Osteocyte (in vitro differentiated cells): ENCODE results near the gene FTSJ3. TPM values are rescaled to one million over a fixed set of nuclear protein-coding genes. Genes with fewer than 3 reads are reported as not detected.

Source experiments
- DNase-seq: peaks from one replicate; pipeline ENCODE4 v3.0.0; 2021; ENCODE audit warnings: mixed read lengths; ENCODE audit not compliant: unreplicated experiment; ENCODE audit errors: extremely low spot score
- H3K27ac Mint-ChIP-seq: one replicate; pipeline ENCODE4 v1.8.0; 2021; ENCODE audit warnings: mild to moderate bottlenecking, mixed read lengths; ENCODE audit not compliant: unreplicated experiment
- H3K27me3 Mint-ChIP-seq: one replicate; pipeline ENCODE4 v1.8.0; 2021; ENCODE audit warnings: mixed read lengths; ENCODE audit not compliant: unreplicated experiment
- H3K36me3 Mint-ChIP-seq: one replicate; pipeline ENCODE4 v1.8.0; 2021; ENCODE audit warnings: mixed read lengths; ENCODE audit not compliant: unreplicated experiment
- H3K4me1 Mint-ChIP-seq: one replicate; pipeline ENCODE4 v1.8.0; 2021; ENCODE audit warnings: mixed read lengths; ENCODE audit not compliant: unreplicated experiment
- H3K4me3 Mint-ChIP-seq: one replicate; pipeline ENCODE4 v1.8.0; 2021; ENCODE audit warnings: mild to moderate bottlenecking, moderate library complexity, mixed read lengths; ENCODE audit not compliant: unreplicated experiment
- H3K9me3 Mint-ChIP-seq: one replicate; pipeline ENCODE4 v1.8.0; 2021; ENCODE audit warnings: mixed read lengths; ENCODE audit not compliant: unreplicated experiment
- CTCF ChIP-seq: fragments of 200-600 bp; sonication (generic); IDR thresholded peaks from 2 replicates; pipeline ENCODE4 v1.5.0; 2021; ENCODE audit warnings: antibody characterized with exemption, mild to moderate bottlenecking, moderate library complexity
- total RNA-seq: library from RNA; stranded (reverse); gene quantifications from 2 replicates; pipeline ENCODE4 v1.2.1, GENCODE V29; 2021

FTSJ3 gene
- total RNA-seq, 1 donor from 2014 or later, result 36.1 TPM

- H3K27ac Mint-ChIP-seq, result peak overlapping the region; percentile 100
- peak overlapping the region; percentile 98 for H3K4me3 Mint-ChIP-seq
- H3K4me1 Mint-ChIP-seq, result peaks cover 27% of the 10 kb centered on the region
- no peak for DNase-seq
- no peak for TF ChIP-seq CTCF
- H3K9me3 Mint-ChIP-seq, result no peaks in the 10 kb centered on the region
- no peaks in the 10 kb centered on the region for H3K27me3 Mint-ChIP-seq
- peaks cover 52% of the 10 kb centered on the region for H3K36me3 Mint-ChIP-seq
These were observed 928 bp downstream of the FTSJ3 start for GRCh38 chr17:63826468-63827001.

GRCh38 chr17:63824362-63824761 lies 3.1 kb downstream of the FTSJ3 start:
- Mint-ChIP-seq H3K36me3 (peaks cover 50% of the 10 kb centered on the region), H3K9me3 (no peaks in the 10 kb centered on the region), H3K27me3 (no peaks in the 10 kb centered on the region), H3K27ac (no peak overlapping the region), H3K4me1 (peaks cover 27% of the 10 kb centered on the region), H3K4me3 (peak overlapping the region; percentile 18)
- no peak for DNase-seq
- TF ChIP-seq CTCF, result no peak

GRCh38 chr17:63823659-63824331 lies 3.7 kb downstream of the FTSJ3 start:
- Mint-ChIP-seq H3K4me3 (no peak overlapping the region), H3K27ac (no peak overlapping the region), H3K36me3 (peaks cover 50% of the 10 kb centered on the region), H3K4me1 (peaks cover 23% of the 10 kb centered on the region), H3K27me3 (no peaks in the 10 kb centered on the region), H3K9me3 (no peaks in the 10 kb centered on the region)
- no peak for TF ChIP-seq CTCF
- DNase-seq, result no peak

- no peaks in the 10 kb centered on the region for H3K27me3 Mint-ChIP-seq
- H3K9me3 Mint-ChIP-seq, result no peaks in the 10 kb centered on the region
- peaks cover 14% of the 10 kb centered on the region for H3K4me1 Mint-ChIP-seq
- peaks cover 61% of the 10 kb centered on the region for H3K36me3 Mint-ChIP-seq
- TF ChIP-seq CTCF, result no peak
- H3K27ac Mint-ChIP-seq, result no peak overlapping the region
- DNase-seq, result no peak
- no peak overlapping the region for H3K4me3 Mint-ChIP-seq
These were observed 4.9 kb downstream of the FTSJ3 start for GRCh38 chr17:63822537-63822936.

GRCh38 chr17:63821804-63822203 lies 5.7 kb downstream of the FTSJ3 start:
- Mint-ChIP-seq H3K27me3 (no peaks in the 10 kb centered on the region), H3K9me3 (no peaks in the 10 kb centered on the region), H3K4me3 (no peak overlapping the region), H3K4me1 (peaks cover 14% of the 10 kb centered on the region), H3K27ac (no peak overlapping the region), H3K36me3 (peaks cover 63% of the 10 kb centered on the region)
- no peak for DNase-seq
- TF ChIP-seq CTCF, result no peak
